Parathyroid adenoma (tissue), 2 donors: Measurements from ENCODE around the gene FAM193A.

ENCODE experiments used
- H2AFZ ChIP-seq: fragments of 300-600 bp; sonication (generic); one replicate; pipeline ENCODE4 v1.7.0; 2017; ENCODE audit warnings: antibody characterized with exemption, mild to moderate bottlenecking
- H3K27ac ChIP-seq: fragments of 300-600 bp; sonication (generic); one replicate; pipeline ENCODE4 v1.7.0; 2017
- H3K27me3 ChIP-seq: fragments of 300-600 bp; sonication (generic); one replicate; pipeline ENCODE4 v1.7.0; 2017; ENCODE audit warnings: low read length; ENCODE audit not compliant: control insufficient read depth, insufficient read depth
- H3K36me3 ChIP-seq: fragments of 300-600 bp; sonication (generic); one replicate; pipeline ENCODE4 v1.7.0; 2017; ENCODE audit warnings: low read length; ENCODE audit not compliant: control insufficient read depth, insufficient read depth
- H3K4me1 ChIP-seq: fragments of 300-600 bp; sonication (generic); one replicate; pipeline ENCODE4 v1.7.0; 2017; ENCODE audit warnings: control low read depth
- H3K4me2 ChIP-seq: fragments of 300-600 bp; sonication (generic); one replicate; pipeline ENCODE4 v1.7.0; 2017; ENCODE audit warnings: low read length
- H3K4me3 ChIP-seq: fragments of 300-600 bp; sonication (generic); one replicate; pipeline ENCODE4 v1.7.0; 2017; ENCODE audit warnings: low read depth, low read length
- H3K79me2 ChIP-seq: fragments of 300-600 bp; sonication (generic); one replicate; pipeline ENCODE4 v1.7.0; 2017; ENCODE audit warnings: control low read depth
- H3K9ac ChIP-seq: fragments of 300-600 bp; sonication (generic); one replicate; pipeline ENCODE4 v1.7.0; 2017; ENCODE audit warnings: mild to moderate bottlenecking
- H3K9me3 ChIP-seq: fragments of 300-600 bp; sonication (generic); one replicate; pipeline ENCODE4 v1.7.0; 2017; ENCODE audit warnings: low read length; ENCODE audit not compliant: control insufficient read depth
- CTCF ChIP-seq: fragments of 300-600 bp; sonication (generic); IDR thresholded peaks from one replicate; pipeline ENCODE4 v1.7.0; 2017; ENCODE audit warnings: antibody characterized with exemption, mild to moderate bottlenecking
- donor health status: primary hyperparathyroidism.

FAM193A gene

GRCh38 chr4:2744576-2745270, 208.3 kb downstream of the FAM193A start:
- H3K79me2 ChIP-seq = no peaks in the 10 kb centered on the region
- no peak overlapping the region for H3K4me2 ChIP-seq
- no peaks in the 10 kb centered on the region for H3K36me3 ChIP-seq
- no peak overlapping the region for H2AFZ ChIP-seq
- TF ChIP-seq CTCF = no peak
- H3K27ac ChIP-seq = no peak overlapping the region
- no peaks in the 10 kb centered on the region for H3K27me3 ChIP-seq
- no peaks in the 10 kb centered on the region for H3K4me1 ChIP-seq
- H3K4me3 ChIP-seq = no peak overlapping the region
- H3K9ac ChIP-seq = no peak overlapping the region
- H3K9me3 ChIP-seq = no peaks in the 10 kb centered on the region

- Histone ChIP-seq H3K36me3 (no peaks in the 10 kb centered on the region), H3K4me2 (no peak overlapping the region), H3K27me3 (no peaks in the 10 kb centered on the region), H3K27ac (no peak overlapping the region), H3K4me1 (no peaks in the 10 kb centered on the region), H3K79me2 (no peaks in the 10 kb centered on the region), H3K4me3 (no peak overlapping the region), H3K9me3 (no peaks in the 10 kb centered on the region), H3K9ac (no peak overlapping the region), H2AFZ (no peak overlapping the region)
- no peak for TF ChIP-seq CTCF
Measured at GRCh38 chr4:2745516-2745915, 209.1 kb downstream of the FAM193A start.

- Histone ChIP-seq H3K36me3 (no peaks in the 10 kb centered on the region), H3K27me3 (no peaks in the 10 kb centered on the region), H3K27ac (no peak overlapping the region), H3K79me2 (no peaks in the 10 kb centered on the region), H3K4me1 (no peaks in the 10 kb centered on the region), H3K9me3 (no peaks in the 10 kb centered on the region), H3K9ac (no peak overlapping the region), H2AFZ (no peak overlapping the region), H3K4me3 (no peak overlapping the region), H3K4me2 (no peak overlapping the region)
- no peak for TF ChIP-seq CTCF
Measured at GRCh38 chr4:2745981-2746806, 209.7 kb downstream of the FAM193A start.

GRCh38 chr4:2746891-2747695, 210.6 kb downstream of the FAM193A start:
- Histone ChIP-seq H3K4me2 (no peak overlapping the region), H3K36me3 (no peaks in the 10 kb centered on the region), H3K9me3 (no peaks in the 10 kb centered on the region), H3K9ac (no peak overlapping the region), H3K27me3 (no peaks in the 10 kb centered on the region), H2AFZ (no peak overlapping the region), H3K79me2 (no peaks in the 10 kb centered on the region), H3K27ac (no peak overlapping the region), H3K4me3 (no peak overlapping the region), H3K4me1 (no peaks in the 10 kb centered on the region)
- TF ChIP-seq CTCF = no peak
